SJSA1 (cell line): ENCODE results near the gene ETV3. TPM values are rescaled to one million over a fixed set of nuclear protein-coding genes. Genes with fewer than 3 reads are reported as not detected.

Experiments
- DNase-seq, 2 experiments: peaks; one replicate each; pipeline ENCODE4 v3.0.0-alpha.2; 2015 to 2020; ENCODE audit warnings: low spot score in 2 of 2, low read depth in 1 of 2
- H3K27ac ChIP-seq: fragments of 250-450 bp; sonication (Bioruptor Pico); 2 replicates; pipeline ENCODE4 v1.5.1; 2020; ENCODE audit warnings: mild to moderate bottlenecking, moderate library complexity
- H3K27me3 ChIP-seq: fragments of 250-450 bp; sonication (Bioruptor Pico); replicated peaks from 2 replicates; pipeline ENCODE4 v1.5.1; 2020; ENCODE audit warnings: mild to moderate bottlenecking, moderate library complexity
- H3K36me3 ChIP-seq: fragments of 250-450 bp; sonication (Bioruptor Pico); 2 replicates; pipeline ENCODE4 v1.5.1; 2020; ENCODE audit warnings: mild to moderate bottlenecking
- H3K4me1 ChIP-seq: fragments of 250-450 bp; sonication (Bioruptor Pico); replicated peaks from 2 replicates; pipeline ENCODE4 v1.6.1; 2021; ENCODE audit warnings: mild to moderate bottlenecking
- H3K4me3 ChIP-seq: fragments of 250-450 bp; sonication (Bioruptor Pico); 2 replicates; pipeline ENCODE4 v1.5.1; 2020; ENCODE audit warnings: mild to moderate bottlenecking
- H3K9me3 ChIP-seq: fragments of 250-450 bp; sonication (Bioruptor Pico); replicated peaks from 2 replicates; pipeline ENCODE4 v1.5.1; 2020; ENCODE audit warnings: mild to moderate bottlenecking
- total RNA-seq: library from RNA; depleted of rRNA; stranded (reverse); fragments of >200 nt; shearing (Covaris generic); gene quantifications from 2 replicates; pipeline ENCODE4 v1.2.3, GENCODE V29; 2014

ETV3 gene
- total RNA-seq, 1 experiment from 2014 or later: 11.2 TPM

GRCh38 chr1:157095551-157095950 is 42.6 kb downstream of the ETV3 start:
- H3K9me3 ChIP-seq: no peaks in the 10 kb centered on the region
- H3K36me3 ChIP-seq: no peaks in the 10 kb centered on the region
- no peaks in the 10 kb centered on the region for H3K27me3 ChIP-seq
- H3K4me1 ChIP-seq: peaks cover 2% of the 10 kb centered on the region
- DNase-seq: no peak
- H3K27ac ChIP-seq: no peak overlapping the region
- H3K4me3 ChIP-seq: no peak overlapping the region

GRCh38 chr1:157095091-157095490 is 43.1 kb downstream of the ETV3 start:
- no peak for DNase-seq
- no peaks in the 10 kb centered on the region for H3K27me3 ChIP-seq
- H3K27ac ChIP-seq: no peak overlapping the region
- no peak overlapping the region for H3K4me3 ChIP-seq
- H3K9me3 ChIP-seq: no peaks in the 10 kb centered on the region
- no peaks in the 10 kb centered on the region for H3K36me3 ChIP-seq
- peaks cover 6% of the 10 kb centered on the region for H3K4me1 ChIP-seq

- Histone ChIP-seq H3K27me3 (no peaks in the 10 kb centered on the region), H3K4me1 (peaks cover 6% of the 10 kb centered on the region), H3K9me3 (no peaks in the 10 kb centered on the region), H3K27ac (no peak overlapping the region), H3K36me3 (no peaks in the 10 kb centered on the region), H3K4me3 (no peak overlapping the region)
- DNase-seq: no peak
These were observed 45.4 kb downstream of the ETV3 start for GRCh38 chr1:157092831-157093230.

- no peak overlapping the region for H3K27ac ChIP-seq
- H3K9me3 ChIP-seq: no peaks in the 10 kb centered on the region
- no peak for DNase-seq
- no peaks in the 10 kb centered on the region for H3K36me3 ChIP-seq
- H3K27me3 ChIP-seq: no peaks in the 10 kb centered on the region
- H3K4me1 ChIP-seq: peaks cover 6% of the 10 kb centered on the region
- no peak overlapping the region for H3K4me3 ChIP-seq
These were observed 46.4 kb downstream of the ETV3 start for GRCh38 chr1:157091668-157092273.

GRCh38 chr1:157091186-157091585 is 47.0 kb downstream of the ETV3 start:
- Histone ChIP-seq H3K27me3 (no peaks in the 10 kb centered on the region), H3K27ac (no peak overlapping the region), H3K4me3 (no peak overlapping the region), H3K4me1 (peaks cover 6% of the 10 kb centered on the region), H3K9me3 (no peaks in the 10 kb centered on the region), H3K36me3 (no peaks in the 10 kb centered on the region)
- DNase-seq: no peak

GRCh38 chr1:157090771-157091170 is 47.4 kb downstream of the ETV3 start:
- Histone ChIP-seq H3K36me3 (no peaks in the 10 kb centered on the region), H3K27ac (no peak overlapping the region), H3K4me3 (no peak overlapping the region), H3K4me1 (peaks cover 6% of the 10 kb centered on the region), H3K9me3 (no peaks in the 10 kb centered on the region), H3K27me3 (no peaks in the 10 kb centered on the region)
- DNase-seq: no peak

GRCh38 chr1:157090196-157090647 is 48.0 kb downstream of the ETV3 start:
- Histone ChIP-seq H3K36me3 (no peaks in the 10 kb centered on the region), H3K27ac (no peak overlapping the region), H3K9me3 (no peaks in the 10 kb centered on the region), H3K4me1 (peaks cover 6% of the 10 kb centered on the region), H3K4me3 (no peak overlapping the region), H3K27me3 (no peaks in the 10 kb centered on the region)
- DNase-seq: peak; percentile 61 to 86

- Histone ChIP-seq H3K4me3 (no peak overlapping the region), H3K36me3 (no peaks in the 10 kb centered on the region), H3K4me1 (peaks cover 6% of the 10 kb centered on the region), H3K27me3 (no peaks in the 10 kb centered on the region), H3K27ac (no peak overlapping the region), H3K9me3 (no peaks in the 10 kb centered on the region)
- DNase-seq: no peak
These were observed 48.4 kb downstream of the ETV3 start for GRCh38 chr1:157089789-157090188.

GRCh38 chr1:157088607-157089006 is 49.6 kb downstream of the ETV3 start:
- peaks cover 6% of the 10 kb centered on the region for H3K4me1 ChIP-seq
- no peaks in the 10 kb centered on the region for H3K27me3 ChIP-seq
- H3K4me3 ChIP-seq: no peak overlapping the region
- no peaks in the 10 kb centered on the region for H3K36me3 ChIP-seq
- DNase-seq: no peak
- no peak overlapping the region for H3K27ac ChIP-seq
- H3K9me3 ChIP-seq: no peaks in the 10 kb centered on the region

- peaks cover 6% of the 10 kb centered on the region for H3K4me1 ChIP-seq
- no peak overlapping the region for H3K27ac ChIP-seq
- H3K27me3 ChIP-seq: 0 out of 2 replicates have a peak, but pooled peaks cover 4% of the 10 kb centered on the region
- H3K9me3 ChIP-seq: no peaks in the 10 kb centered on the region
- H3K36me3 ChIP-seq: no peaks in the 10 kb centered on the region
- DNase-seq: no peak
- H3K4me3 ChIP-seq: no peak overlapping the region
These were observed 51.2 kb downstream of the ETV3 start for GRCh38 chr1:157087030-157087429.

GRCh38 chr1:157086299-157086698 is 51.9 kb downstream of the ETV3 start:
- H3K4me3 ChIP-seq: no peak overlapping the region
- no peak for DNase-seq

GRCh38 chr1:157085421-157085820 is 52.8 kb downstream of the ETV3 start:
- DNase-seq: no peak

More at GRCh38 chr1:157086299-157086698, 51.9 kb downstream of the ETV3 start:
- H3K9me3 ChIP-seq: no peaks in the 10 kb centered on the region
- H3K27me3 ChIP-seq: 0 out of 2 replicates have a peak, but pooled peaks cover 4% of the 10 kb centered on the region
- no peaks in the 10 kb centered on the region for H3K36me3 ChIP-seq
- H3K27ac ChIP-seq: no peak overlapping the region
- peaks cover 6% of the 10 kb centered on the region for H3K4me1 ChIP-seq

GRCh38 chr1:157084720-157085119 is 53.5 kb downstream of the ETV3 start:
- H3K4me3 ChIP-seq: no peak overlapping the region
- no peaks in the 10 kb centered on the region for H3K9me3 ChIP-seq
- H3K27me3 ChIP-seq: 0 out of 2 replicates have a peak, but pooled peaks cover 4% of the 10 kb centered on the region
- no peaks in the 10 kb centered on the region for H3K4me1 ChIP-seq
- DNase-seq: no peak
- no peak overlapping the region for H3K27ac ChIP-seq
- H3K36me3 ChIP-seq: no peaks in the 10 kb centered on the region

More at GRCh38 chr1:157085421-157085820, 52.8 kb downstream of the ETV3 start:
- no peaks in the 10 kb centered on the region for H3K36me3 ChIP-seq
- no peak overlapping the region for H3K27ac ChIP-seq
- peaks cover 3% of the 10 kb centered on the region for H3K4me1 ChIP-seq
- H3K27me3 ChIP-seq: 0 out of 2 replicates have a peak, but pooled peaks cover 4% of the 10 kb centered on the region
- H3K9me3 ChIP-seq: no peaks in the 10 kb centered on the region
- H3K4me3 ChIP-seq: no peak overlapping the region

- Histone ChIP-seq H3K27ac (no peak overlapping the region), H3K4me1 (no peaks in the 10 kb centered on the region), H3K27me3 (peaks cover 9% of the 10 kb centered on the region; the same call in 1 of the 2 replicates), H3K4me3 (no peak overlapping the region), H3K9me3 (no peaks in the 10 kb centered on the region), H3K36me3 (no peaks in the 10 kb centered on the region)
- DNase-seq: no peak
These were observed 56.5 kb downstream of the ETV3 start for GRCh38 chr1:157081707-157082106.

- H3K36me3 ChIP-seq: no peaks in the 10 kb centered on the region
- H3K27ac ChIP-seq: no peak overlapping the region
- H3K9me3 ChIP-seq: no peaks in the 10 kb centered on the region
- H3K27me3 ChIP-seq: peaks cover 9% of the 10 kb centered on the region; the same call in 1 of the 2 replicates
- DNase-seq: no peak
- H3K4me1 ChIP-seq: no peaks in the 10 kb centered on the region
- H3K4me3 ChIP-seq: no peak overlapping the region
These were observed 57.5 kb downstream of the ETV3 start for GRCh38 chr1:157080714-157081113.
